PFSK-1 (cell line): Measurements from ENCODE around the gene ARG2.

ENCODE experiments used
- FOXP2 ChIP-seq: optimal IDR thresholded peaks from 2 replicates; pipeline ENCODE3; 2011; ENCODE audit warnings: borderline replicate concordance, control low read depth, inconsistent platforms; ENCODE audit not compliant: insufficient read depth; ENCODE audit errors: extremely low read length, extremely low read depth
- POLR2AphosphoS5 ChIP-seq: IDR thresholded peaks from 2 replicates; pipeline ENCODE4 v1.6.1; 2012; ENCODE audit warnings: low read depth, mild to moderate bottlenecking, control low read depth, low read length, moderate library complexity
- SIN3A ChIP-seq: IDR thresholded peaks from 2 replicates; pipeline ENCODE4 v1.6.1; 2012; ENCODE audit warnings: mild to moderate bottlenecking, low read length, moderate library complexity, borderline replicate concordance; ENCODE audit not compliant: insufficient read depth
- TF ChIP-seq, protein P1 (sequence below), 2 experiments: IDR thresholded peaks; 2 replicates each; pipeline versions ENCODE4 v1.6.1 to v1.8.0; 2011 to 2012; ENCODE audit warnings: low read depth in 2 of 2, low read length in 2 of 2, control low read depth in 1 of 2, inconsistent platforms in 1 of 2, mild to moderate bottlenecking in 1 of 2, moderate library complexity in 1 of 2; ENCODE audit not compliant: insufficient read depth in 1 of 2

DNA sequence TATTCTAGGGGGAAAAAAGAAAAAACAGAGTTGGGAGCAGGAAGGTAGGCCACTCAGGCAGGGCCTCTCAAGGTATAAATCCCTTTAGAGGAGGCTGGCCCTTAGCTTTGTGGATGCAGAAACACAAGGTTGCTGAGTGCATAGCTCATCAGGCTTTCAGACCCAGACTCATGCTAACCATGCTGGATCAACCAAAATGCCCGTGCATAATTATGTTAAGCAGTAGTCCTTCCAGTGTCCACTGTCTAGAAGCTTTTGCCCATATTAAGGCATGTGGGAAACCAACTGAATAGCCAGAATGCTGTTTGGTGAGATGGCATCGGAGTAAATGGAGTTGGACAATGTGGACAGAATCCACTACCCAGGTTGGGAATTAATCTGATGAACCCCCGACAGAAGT is 18.9 kb downstream of the ARG2 start:
- TF ChIP-seq POLR2AphosphoS5 (no peak), FOXP2 (no peak), SIN3A (no peak)
- TF ChIP-seq, protein P1, sequence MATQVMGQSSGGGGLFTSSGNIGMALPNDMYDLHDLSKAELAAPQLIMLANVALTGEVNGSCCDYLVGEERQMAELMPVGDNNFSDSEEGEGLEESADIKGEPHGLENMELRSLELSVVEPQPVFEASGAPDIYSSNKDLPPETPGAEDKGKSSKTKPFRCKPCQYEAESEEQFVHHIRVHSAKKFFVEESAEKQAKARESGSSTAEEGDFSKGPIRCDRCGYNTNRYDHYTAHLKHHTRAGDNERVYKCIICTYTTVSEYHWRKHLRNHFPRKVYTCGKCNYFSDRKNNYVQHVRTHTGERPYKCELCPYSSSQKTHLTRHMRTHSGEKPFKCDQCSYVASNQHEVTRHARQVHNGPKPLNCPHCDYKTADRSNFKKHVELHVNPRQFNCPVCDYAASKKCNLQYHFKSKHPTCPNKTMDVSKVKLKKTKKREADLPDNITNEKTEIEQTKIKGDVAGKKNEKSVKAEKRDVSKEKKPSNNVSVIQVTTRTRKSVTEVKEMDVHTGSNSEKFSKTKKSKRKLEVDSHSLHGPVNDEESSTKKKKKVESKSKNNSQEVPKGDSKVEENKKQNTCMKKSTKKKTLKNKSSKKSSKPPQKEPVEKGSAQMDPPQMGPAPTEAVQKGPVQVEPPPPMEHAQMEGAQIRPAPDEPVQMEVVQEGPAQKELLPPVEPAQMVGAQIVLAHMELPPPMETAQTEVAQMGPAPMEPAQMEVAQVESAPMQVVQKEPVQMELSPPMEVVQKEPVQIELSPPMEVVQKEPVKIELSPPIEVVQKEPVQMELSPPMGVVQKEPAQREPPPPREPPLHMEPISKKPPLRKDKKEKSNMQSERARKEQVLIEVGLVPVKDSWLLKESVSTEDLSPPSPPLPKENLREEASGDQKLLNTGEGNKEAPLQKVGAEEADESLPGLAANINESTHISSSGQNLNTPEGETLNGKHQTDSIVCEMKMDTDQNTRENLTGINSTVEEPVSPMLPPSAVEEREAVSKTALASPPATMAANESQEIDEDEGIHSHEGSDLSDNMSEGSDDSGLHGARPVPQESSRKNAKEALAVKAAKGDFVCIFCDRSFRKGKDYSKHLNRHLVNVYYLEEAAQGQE (IDR thresholded peaks at IDR 0.05; ENCODE audit: insufficient read depth in 1 of 2, low read depth in 2 of 2, low read length in 2 of 2): no peak
